ENCODE measurements around the gene ELOB.

DNA sequence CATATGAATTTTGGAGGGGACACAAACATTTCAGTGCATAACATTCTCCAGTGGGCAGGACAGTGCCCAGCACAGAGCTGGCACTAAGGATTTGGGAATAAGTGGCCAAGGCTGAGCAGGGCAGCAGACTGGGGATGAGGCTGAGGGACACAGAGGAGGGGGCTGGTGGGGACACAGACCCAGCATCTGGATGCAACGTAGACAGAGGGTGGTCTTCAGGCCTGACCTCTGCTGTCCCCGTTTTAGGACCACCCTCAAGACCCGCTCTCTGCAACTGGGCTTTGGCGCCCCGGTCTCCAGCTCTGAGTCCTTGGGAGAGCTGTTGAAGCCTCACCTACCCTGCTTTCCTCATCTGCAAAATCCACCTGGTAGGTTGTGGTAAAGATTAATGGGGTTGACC, 13.6 kb upstream of the ELOB start:
- TF ChIP-seq POLR2A (IDR thresholded peaks at IDR 0.05; ENCODE audit: low read depth, low read length) (no peak), POLR2AphosphoS5 (IDR thresholded peaks at IDR 0.05; ENCODE audit: low read depth, low read length) (no peak)
